ENCODE data around the gene IFNAR1. TPM values are rescaled to one million over a fixed set of nuclear protein-coding genes. Genes with fewer than 3 reads are reported as not detected.

Gene IFNAR1
- total and polyA plus RNA-seq, 4 experiments from 2014 or later, result 52.5 to 64.4 (median 61.3) TPM

GRCh38 chr21:33403786-33404585 lies 79.2 kb downstream of the IFNAR1 start:
- peaks cover 3% of the 10 kb centered on the region in 2 donors for H3K36me3 Mint-ChIP-seq
- Histone ChIP-seq H3K4me3 (ENCODE audit: low read length in 2 of 2) (peak overlapping the region; percentile 54 to 78), H3K27me3 (ENCODE audit: insufficient read depth, low read length) (no peaks in the 10 kb centered on the region), H3K27ac (ENCODE audit: low read depth, low read length) (peak overlapping the region; percentile 58), H3K4me1 (ENCODE audit: insufficient read depth, low read length) (peaks cover 31% of the 10 kb centered on the region), H3K36me3 (ENCODE audit: insufficient read depth, low read length) (no peaks in the 10 kb centered on the region), H3K9me3 (ENCODE audit: control insufficient read depth in 1 of 2, low read length in 2 of 2) (no peaks in the 10 kb centered on the region)
- peaks cover 21 to 43% (median 33%) of the 10 kb centered on the region in 4 donors for H3K4me1 Mint-ChIP-seq
- H3K27ac Mint-ChIP-seq, result peak overlapping the region; percentile 83 to 98 (median 91)
- H3K27me3 Mint-ChIP-seq, result peaks cover 0 to 2% of the 10 kb centered on the region in 2 donors
- POLR2A ChIA-PET (ENCODE audit: partially characterized antibody), result interaction anchor here (0.7 to 4.5 kb wide), 7 partner anchors 10 to 206 kb away, joined by 3 to 39 read pairs (median 4); partner anchors contain the start of genes IFNAR1 and TMEM50B
- no peaks in the 10 kb centered on the region for H3K9me3 Mint-ChIP-seq
- peak overlapping the region; percentile 93 to 98 (median 96) for H3K4me3 Mint-ChIP-seq
- intact Hi-C loops (cut with micrococcal nuclease), result loop anchor here (1.0 to 2.0 kb wide), 2 partner anchors 19 to 43 kb away; no protein-coding TSS in a partner anchor
- CTCF ChIA-PET (ENCODE audit: partially characterized antibody), result interaction anchor here (0.7 to 3.2 kb wide), 6 partner anchors 15 to 238 kb away, joined by 3 to 15 read pairs (median 4); no protein-coding TSS in a partner anchor
- peak in 2 of 5 donors; percentile 17 to 20 for DNase-seq

- H3K4me1 Mint-ChIP-seq, result peaks cover 19 to 53% (median 37%) of the 10 kb centered on the region in 4 donors
- Histone ChIP-seq H3K4me1 (ENCODE audit: insufficient read depth, low read length) (peaks cover 31% of the 10 kb centered on the region), H3K4me3 (ENCODE audit: low read length in 2 of 2) (no peak overlapping the region), H3K27me3 (ENCODE audit: insufficient read depth, low read length) (no peaks in the 10 kb centered on the region), H3K36me3 (ENCODE audit: insufficient read depth, low read length) (no peaks in the 10 kb centered on the region), H3K27ac (ENCODE audit: low read depth, low read length) (no peak overlapping the region), H3K9me3 (ENCODE audit: control insufficient read depth in 1 of 2, low read length in 2 of 2) (no peaks in the 10 kb centered on the region)
- H3K27ac Mint-ChIP-seq, result peak overlapping the region in 1 of 7 donors; percentile 25
- intact Hi-C loops (cut with micrococcal nuclease), result no loop called here
- DNase-seq, result no peak
- CTCF ChIA-PET (ENCODE audit: partially characterized antibody), result interaction anchor here (1.4 to 3.2 kb wide), 3 partner anchors 37 to 46 kb away, joined by 3 to 15 read pairs (median 6); no protein-coding TSS in a partner anchor
- peak overlapping the region in 5 of 8 donors; percentile 17 to 94 (median 45) for H3K4me3 Mint-ChIP-seq
- peaks cover 0 to 2% of the 10 kb centered on the region in 2 donors for H3K27me3 Mint-ChIP-seq
- peaks cover 3% of the 10 kb centered on the region in 2 donors for H3K36me3 Mint-ChIP-seq
- POLR2A ChIA-PET (ENCODE audit: partially characterized antibody), result interaction anchor here (1.0 to 2.4 kb wide), 4 partner anchors 21 to 81 kb away, joined by 3 to 12 read pairs (median 8); partner anchors contain the start of gene IFNAR1
- no peaks in the 10 kb centered on the region for H3K9me3 Mint-ChIP-seq
Measured at GRCh38 chr21:33406493-33406892, 81.7 kb downstream of the IFNAR1 start.

Other genes starting within 250 kb of the IFNAR1 start
- gene IFNAR2, start 95.0 kb upstream of the IFNAR1 start, total RNA-seq, result 10 to 100 TPM; 76.5 to 77.7 TPM
- 10 to 100 TPM; 78.0 to 81.1 TPM for gene IFNAR2, start 95.0 kb upstream of the IFNAR1 start, polyA plus RNA-seq
- gene IL10RB, start 58.6 kb upstream of the IFNAR1 start, total RNA-seq, result 10 to 100 TPM; 30.6 to 36.4 TPM
- gene IL10RB, start 58.6 kb upstream of the IFNAR1 start, polyA plus RNA-seq, result 10 to 100 TPM; 53.3 to 61.8 TPM
- 10 to 100 TPM; 20.7 to 22.9 TPM for gene IFNGR2, start 78.4 kb downstream of the IFNAR1 start, total RNA-seq
- 10 to 100 TPM in 1 of 2 donors, 1 to 10 TPM in 1; 8.7 to 24.3 TPM for gene IFNGR2, start 78.4 kb downstream of the IFNAR1 start, polyA plus RNA-seq
- 100 to 1,000 TPM; 110 to 112 TPM for gene TMEM50B, start 155.0 kb downstream of the IFNAR1 start, total RNA-seq
- 10 to 100 TPM; 49.2 to 66.5 TPM for gene TMEM50B, start 155.0 kb downstream of the IFNAR1 start, polyA plus RNA-seq
- 1 to 10 TPM; 1.3 to 1.6 TPM for gene DNAJC28, start 166.7 kb downstream of the IFNAR1 start, total RNA-seq
- gene DNAJC28, start 166.7 kb downstream of the IFNAR1 start, polyA plus RNA-seq, result under 1 TPM; 0.56 to 0.98 TPM
- 10 to 100 TPM; 75.4 to 85.1 TPM for gene GART, start 217.1 kb downstream of the IFNAR1 start, total RNA-seq
- 10 to 100 TPM; 56.1 to 57.7 TPM for gene GART, start 217.1 kb downstream of the IFNAR1 start, polyA plus RNA-seq
- gene SON, start 218.1 kb downstream of the IFNAR1 start, total RNA-seq, result 100 to 1,000 TPM; 436 to 454 TPM
- gene SON, start 218.1 kb downstream of the IFNAR1 start, polyA plus RNA-seq, result 100 to 1,000 TPM; 314 to 639 TPM

Data from CD4-positive, alpha-beta memory T cell (primary cell).